HUES6 (cell line): Measurements from ENCODE around the gene CCNG2.
"Not testable (repeated sequence)": the region's sequence is repeated elsewhere in the genome, so short reads cannot be mapped to it uniquely, and the experiment has no call there.

Source experiments
- H3K27ac ChIP-seq: 2 replicates; pipeline ENCODE4 v1.7.0; 2013; ENCODE audit warnings: low read depth, mild to moderate bottlenecking, low read length, inconsistent platforms
- H3K27me3 ChIP-seq: 2 replicates; pipeline ENCODE4 v1.6.1; 2013; ENCODE audit warnings: low read length; ENCODE audit not compliant: control insufficient read depth, insufficient read depth
- H3K36me3 ChIP-seq: 2 replicates; pipeline ENCODE4 v1.6.1; 2013; ENCODE audit warnings: low read length; ENCODE audit not compliant: control insufficient read depth, insufficient read depth
- H3K4me1 ChIP-seq: 2 replicates; pipeline ENCODE4 v1.6.1; 2013; ENCODE audit warnings: low read length; ENCODE audit not compliant: control insufficient read depth, insufficient read depth
- H3K4me3 ChIP-seq: 2 replicates; pipeline ENCODE4 v1.5.1; 2013; ENCODE audit warnings: low read depth, low read length
- H3K9ac ChIP-seq: one replicate; pipeline ENCODE4 v1.6.1; 2013; ENCODE audit warnings: mild to moderate bottlenecking, low read length
- H3K9me3 ChIP-seq: 2 replicates; pipeline ENCODE4 v1.6.1; 2013; ENCODE audit warnings: low read depth, low read length; ENCODE audit not compliant: control insufficient read depth, insufficient read depth

Gene CCNG2

GRCh38 chr4:77126809-77127208 lies 30.2 kb upstream of the CCNG2 start:
- Histone ChIP-seq H3K27ac (no peak overlapping the region), H3K9ac (no peak overlapping the region), H3K9me3 (0 out of 2 replicates have a peak, but pooled peaks cover 2% of the 10 kb centered on the region), H3K4me1 (peaks cover 18% of the 10 kb centered on the region), H3K27me3 (no peaks in the 10 kb centered on the region), H3K4me3 (no peak overlapping the region), H3K36me3 (no peaks in the 10 kb centered on the region)

- Histone ChIP-seq H3K36me3 (no peaks in the 10 kb centered on the region), H3K27me3 (no peaks in the 10 kb centered on the region), H3K27ac (no peak overlapping the region), H3K9me3 (0 out of 2 replicates have a peak, but pooled peaks cover under 1% of the 10 kb centered on the region), H3K4me1 (peaks cover 18% of the 10 kb centered on the region), H3K4me3 (no peak overlapping the region), H3K9ac (no peak overlapping the region)
These were observed 29.8 kb upstream of the CCNG2 start for GRCh38 chr4:77127215-77127614.

GRCh38 chr4:77127837-77128621 lies 29.0 kb upstream of the CCNG2 start:
- Histone ChIP-seq H3K27me3 (no peaks in the 10 kb centered on the region), H3K9me3 (no peaks in the 10 kb centered on the region), H3K4me1 (peaks cover 14% of the 10 kb centered on the region), H3K9ac (no peak overlapping the region), H3K27ac (no peak overlapping the region), H3K36me3 (no peaks in the 10 kb centered on the region), H3K4me3 (0 out of 2 replicates have a peak overlapping the region, but pooled peaks have one; percentile 17)

GRCh38 chr4:77132652-77133312 lies 24.2 kb upstream of the CCNG2 start:
- H3K4me1 ChIP-seq, result peaks cover 6% of the 10 kb centered on the region
- no peak overlapping the region for H3K9ac ChIP-seq
- no peaks in the 10 kb centered on the region for H3K27me3 ChIP-seq
- H3K27ac ChIP-seq, result no peak overlapping the region
- no peak overlapping the region for H3K4me3 ChIP-seq
- no peaks in the 10 kb centered on the region for H3K36me3 ChIP-seq
- H3K9me3 ChIP-seq, result no peaks in the 10 kb centered on the region

- H3K9me3 ChIP-seq, H3K27ac ChIP-seq, H3K4me3 ChIP-seq, H3K36me3 ChIP-seq, H3K27me3 ChIP-seq, H3K9ac ChIP-seq, H3K4me1 ChIP-seq: not testable (repeated sequence)
These were observed 19.6 kb upstream of the CCNG2 start for GRCh38 chr4:77137448-77137847.

GRCh38 chr4:77141964-77142645 lies 14.9 kb upstream of the CCNG2 start:
- Histone ChIP-seq H3K36me3 (no peaks in the 10 kb centered on the region), H3K27ac (no peak overlapping the region), H3K4me1 (peaks cover 11% of the 10 kb centered on the region; the same call in 1 of the 2 replicates), H3K9ac (no peak overlapping the region), H3K9me3 (no peaks in the 10 kb centered on the region), H3K27me3 (no peaks in the 10 kb centered on the region), H3K4me3 (no peak overlapping the region)

GRCh38 chr4:77142646-77143028 lies 14.4 kb upstream of the CCNG2 start:
- no peak overlapping the region for H3K9ac ChIP-seq

GRCh38 chr4:77143091-77143490 lies 13.9 kb upstream of the CCNG2 start:
- Histone ChIP-seq H3K4me3 (no peak overlapping the region), H3K27me3 (no peaks in the 10 kb centered on the region), H3K9ac (no peak overlapping the region), H3K36me3 (no peaks in the 10 kb centered on the region), H3K27ac (no peak overlapping the region), H3K4me1 (peaks cover 11% of the 10 kb centered on the region; the same call in 1 of the 2 replicates), H3K9me3 (no peaks in the 10 kb centered on the region)

More at GRCh38 chr4:77142646-77143028, 14.4 kb upstream of the CCNG2 start:
- peaks cover 11% of the 10 kb centered on the region; the same call in 1 of the 2 replicates for H3K4me1 ChIP-seq
- no peaks in the 10 kb centered on the region for H3K27me3 ChIP-seq
- H3K27ac ChIP-seq, result no peak overlapping the region
- H3K4me3 ChIP-seq, result no peak overlapping the region
- H3K9me3 ChIP-seq, result no peaks in the 10 kb centered on the region
- H3K36me3 ChIP-seq, result no peaks in the 10 kb centered on the region

GRCh38 chr4:77145842-77146185 lies 11.2 kb upstream of the CCNG2 start:
- Histone ChIP-seq H3K27ac (no peak overlapping the region), H3K36me3 (no peaks in the 10 kb centered on the region), H3K4me3 (no peak overlapping the region), H3K4me1 (peaks cover 11% of the 10 kb centered on the region; the same call in 1 of the 2 replicates), H3K9me3 (no peaks in the 10 kb centered on the region), H3K9ac (no peak overlapping the region), H3K27me3 (no peaks in the 10 kb centered on the region)

- Histone ChIP-seq H3K9me3 (no peaks in the 10 kb centered on the region), H3K36me3 (no peaks in the 10 kb centered on the region), H3K27ac (no peak overlapping the region), H3K4me3 (no peak overlapping the region), H3K27me3 (no peaks in the 10 kb centered on the region), H3K9ac (no peak overlapping the region), H3K4me1 (peaks cover 11% of the 10 kb centered on the region; the same call in 1 of the 2 replicates)
These were observed 10.6 kb upstream of the CCNG2 start for GRCh38 chr4:77146186-77147078.
